T-cell (primary cell): ENCODE data around the gene TLR2. TPM values are rescaled to one million over a fixed set of nuclear protein-coding genes. Genes with fewer than 3 reads are reported as not detected.

Experiments used
- ATAC-seq, 4 experiments: fragments of 200-7000 bp in 3 of 4; fragments of 150-1000 bp in 1 of 4; cut with Tn5 transposase; replicated peaks in 1 of 4; 1 replicate in 3 of 4; 2 replicates in 1 of 4; pipeline ENCODE4 v1.10.0; 2021; ENCODE audit warnings: moderate library complexity in 3 of 4, mild to moderate bottlenecking in 2 of 4, moderate number of reproducible peaks in 1 of 4
- CTCF ChIA-PET, 2 donors: fragments of 300-600 bp; sonication (Branson Sonifier 250); formaldehyde crosslinking; loops; one replicate each; lab custom pipeline; 2022; ENCODE audit warnings: antibody characterized with exemption in 2 of 2; lab: Charles Lee
- POLR2A ChIA-PET, 2 donors: fragments of 300-600 bp; sonication (Branson Sonifier 250); formaldehyde crosslinking; loops; one replicate each; lab custom pipeline; 2022; ENCODE audit warnings: antibody characterized with exemption in 2 of 2; lab: Charles Lee
- DNase-seq, 35 experiments: peaks; one replicate each; pipeline versions ENCODE4 v3.0.0 to v3.0.0-alpha.2; 2013 to 2023
- H3K27ac ChIP-seq: one replicate; pipeline ENCODE4 v1.5.1; 2013; ENCODE audit warnings: low read length
- H3K27me3 ChIP-seq, 2 experiments: replicated peaks in 1 of 2; 1 replicate in 1 of 2; 2 replicates in 1 of 2; pipeline versions ENCODE4 v1.6.1 to v1.7.0; 2013; ENCODE audit warnings: low read length in 1 of 2, mixed read lengths in 1 of 2; ENCODE audit not compliant: control insufficient read depth in 2 of 2, insufficient read depth in 2 of 2; ENCODE audit errors: extremely low read depth in 1 of 2
- H3K36me3 ChIP-seq, 2 donors: 1 replicate in 1 of 2; 2 replicates in 1 of 2; pipeline versions ENCODE4 v1.6.1 to v1.7.0; 2013; ENCODE audit warnings: low read length in 1 of 2; ENCODE audit not compliant: control insufficient read depth in 2 of 2, insufficient read depth in 1 of 2; ENCODE audit errors: extremely low read depth in 1 of 2
- H3K4me1 ChIP-seq, 2 experiments: 1 replicate in 1 of 2; 2 replicates in 1 of 2; pipeline versions ENCODE4 v1.6.1 to v1.7.0; 2013; ENCODE audit warnings: low read length in 2 of 2, mixed read lengths in 1 of 2; ENCODE audit not compliant: insufficient read depth in 2 of 2, control insufficient read depth in 1 of 2; ENCODE audit errors: extremely low read depth in 1 of 2
- H3K4me3 ChIP-seq, 2 donors: 1 replicate in 1 of 2; 2 replicates in 1 of 2; pipeline versions ENCODE4 v1.5.1 to v1.7.0; 2013; ENCODE audit warnings: mild to moderate bottlenecking in 2 of 2, low read length in 1 of 2, moderate library complexity in 1 of 2; ENCODE audit not compliant: control insufficient read depth in 1 of 2; ENCODE audit errors: extremely low read depth in 1 of 2
- H3K9me3 ChIP-seq: 2 replicates; pipeline ENCODE4 v1.7.0; 2013
- H3K27ac Mint-ChIP-seq, 2 donors: one replicate each; pipeline ENCODE4 v1.8.0; 2020 to 2021; ENCODE audit warnings: mild to moderate bottlenecking in 2 of 2, mixed read lengths in 2 of 2
- H3K27me3 Mint-ChIP-seq, 2 donors: one replicate each; pipeline ENCODE4 v1.8.0; 2021 to 2022; ENCODE audit warnings: mixed read lengths in 2 of 2
- H3K36me3 Mint-ChIP-seq: one replicate; pipeline ENCODE4 v1.8.0; 2021; ENCODE audit warnings: mixed read lengths
- H3K4me1 Mint-ChIP-seq, 3 donors: one replicate each; pipeline ENCODE4 v1.8.0; 2020 to 2022; ENCODE audit warnings: mixed read lengths in 3 of 3, mild to moderate bottlenecking in 1 of 3
- H3K4me3 Mint-ChIP-seq, 3 donors: one replicate each; pipeline ENCODE4 v1.8.0; 2020 to 2022; ENCODE audit warnings: mild to moderate bottlenecking in 3 of 3, mixed read lengths in 3 of 3, moderate library complexity in 3 of 3
- H3K9me3 Mint-ChIP-seq, 3 donors: one replicate each; pipeline ENCODE4 v1.8.0; 2020 to 2022; ENCODE audit warnings: mixed read lengths in 3 of 3
- WGBS: methylation state at CpG from one replicate; pipeline ENCODE4 v1.1.5; 2013; ENCODE audit warnings: missing lambda C conversion rate; ENCODE audit not compliant: insufficient coverage; 5-methylcytosine and 5-hydroxymethylcytosine counted together
- total RNA-seq, 35 experiments: library from RNA in 6 of 35; stranded (reverse) in 6 of 35; fragments of 120-200 nt in 1 of 35; gene quantifications; one replicate each; pipeline versions ENCODE4 v1.2.1 to v1.2.4 and lab custom pipeline; 2013 to 2026

Gene TLR2
- 1 to 10 TPM; 1.1 to 2.3 (median 1.9) TPM for total RNA-seq
- total RNA-seq (2013), result 3.0 TPM
- 1.1 to 14.1 (median 3.2) reads per million in 29 experiments for total RNA-seq (lab: John Stamatoyannopoulos, UW)

- peak; percentile 80 to 93 (median 82) for ATAC-seq
- no peak within 1 kb of the TSS for H3K27ac ChIP-seq
Observed at GRCh38 chr4:153684182-153684970, at the start of gene TLR2. Gene TLR2, plus strand, starts transcription at chr4:153684280. Its CDS starts 18,628 bp downstream, at chr4:153702908.

GRCh38 chr4:153634738-153635353 is 49.2 kb upstream of the TLR2 start:
- peaks cover 0 to 4% (median 0%) of the 10 kb centered on the region in 3 donors for H3K4me1 Mint-ChIP-seq
- no peak overlapping the region for H3K4me3 Mint-ChIP-seq
- CTCF ChIA-PET, result interaction anchor here (0.6 to 2.0 kb wide), 11 partner anchors 8 to 290 kb away, joined by 3 to 13 read pairs (median 3); partner anchors contain the start of gene MND1 (in 1 of the 2)
- ATAC-seq, result peak in 2 of 4 experiments; percentile 41 to 44
- Histone ChIP-seq H3K4me3 (no peak overlapping the region), H3K36me3 (peaks cover 11 to 73% of the 10 kb centered on the region in 2 donors), H3K27me3 (no peaks in the 10 kb centered on the region), H3K9me3 (no peaks in the 10 kb centered on the region), H3K4me1 (no peaks in the 10 kb centered on the region), H3K27ac (no peak overlapping the region)
- no peaks in the 10 kb centered on the region for H3K9me3 Mint-ChIP-seq
- POLR2A ChIA-PET, result no interaction called here
- peak overlapping the region in 1 of 2 donors; percentile 34 for H3K27ac Mint-ChIP-seq
- DNase-seq, result peak in 1 of 35 experiments; percentile 44
- no CpG with 5 or more reads among the region's 3 CpGs for WGBS
- H3K27me3 Mint-ChIP-seq, result no peaks in the 10 kb centered on the region
- peaks cover 65% of the 10 kb centered on the region for H3K36me3 Mint-ChIP-seq

More at GRCh38 chr4:153684182-153684970, at the start of gene TLR2:
- POLR2A ChIA-PET, result no interaction called here
- Mint-ChIP-seq H3K4me3 (peak within 1 kb of the TSS; percentile 81 to 88 (median 85)), H3K27ac (peak within 1 kb of the TSS in 1 of 2 donors; percentile 7), H3K9me3 (peaks cover 0 to 22% (median 12%) of the 10 kb centered on the region in 3 donors), H3K27me3 (peaks cover 16 to 23% of the 10 kb centered on the region in 2 donors), H3K36me3 (peaks cover 16% of the 10 kb centered on the region), H3K4me1 (peaks cover 16 to 18% (median 16%) of the 10 kb centered on the region in 3 donors)
- peaks cover 0 to 16% of the 10 kb centered on the region in 2 experiments for H3K4me1 ChIP-seq
- H3K36me3 ChIP-seq, result no peaks in the 10 kb centered on the region
- CTCF ChIA-PET, result interaction anchor here in 1 of 2 donors (1.0 kb wide), 1 partner anchor 50 kb away, joined by 5 read pairs; no protein-coding TSS in a partner anchor
- H3K27me3 ChIP-seq, result peaks cover 0 to 26% of the 10 kb centered on the region in 2 experiments
- WGBS, result under 1% methylated on average over 74 of the region's 75 CpGs
- DNase-seq, result peak; percentile 25 to 78 (median 59)
- H3K4me3 ChIP-seq, result peak within 1 kb of the TSS; percentile 59 to 63
- no peaks in the 10 kb centered on the region for H3K9me3 ChIP-seq

DNA sequence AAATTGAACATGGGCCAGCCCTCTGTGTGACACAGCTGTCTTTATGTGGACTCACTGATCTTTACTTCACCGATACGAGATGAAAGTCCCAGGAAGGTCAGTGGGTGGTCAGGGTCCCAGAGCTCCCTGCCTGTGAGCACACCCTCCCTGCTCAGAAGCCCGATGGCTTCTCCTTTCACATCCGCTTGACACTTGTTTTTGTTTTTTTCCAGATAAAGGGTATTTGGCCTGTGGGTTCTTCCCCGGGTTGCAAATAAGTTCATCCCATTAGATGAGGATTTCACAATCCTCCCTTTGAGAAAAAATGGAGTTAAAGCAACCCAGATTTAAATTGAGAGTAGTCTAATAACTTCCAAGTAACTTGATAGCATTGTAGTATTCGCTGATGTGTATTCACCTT is 48.2 kb upstream of the TLR2 start:
- H3K36me3 Mint-ChIP-seq, result peaks cover 55% of the 10 kb centered on the region
- POLR2A ChIA-PET, result interaction anchor here in 1 of 2 donors (0.7 kb wide), 1 partner anchor 16 kb away, joined by 4 read pairs; no protein-coding TSS in a partner anchor
- ATAC-seq, result no peak
- Histone ChIP-seq H3K4me1 (no peaks in the 10 kb centered on the region), H3K9me3 (no peaks in the 10 kb centered on the region), H3K36me3 (peaks cover 11 to 63% of the 10 kb centered on the region in 2 donors), H3K4me3 (no peak overlapping the region), H3K27me3 (no peaks in the 10 kb centered on the region), H3K27ac (no peak overlapping the region)
- no peaks in the 10 kb centered on the region for H3K9me3 Mint-ChIP-seq
- H3K27ac Mint-ChIP-seq, result no peak overlapping the region
- no peak for DNase-seq
- H3K4me1 Mint-ChIP-seq, result peaks cover 0 to 4% (median 0%) of the 10 kb centered on the region in 3 donors
- no peak overlapping the region for H3K4me3 Mint-ChIP-seq
- CTCF ChIA-PET, result interaction anchor here (1.1 to 2.0 kb wide), 5 partner anchors 7 to 115 kb away, joined by 3 to 12 read pairs (median 3); no protein-coding TSS in a partner anchor
- H3K27me3 Mint-ChIP-seq, result no peaks in the 10 kb centered on the region
- 100% methylated on average over 2 of the region's 6 CpGs for WGBS

GRCh38 chr4:153637201-153637600 is 46.9 kb upstream of the TLR2 start:
- POLR2A ChIA-PET, result interaction anchor here in 1 of 2 donors (0.5 kb wide), 1 partner anchor 17 kb away, joined by 3 read pairs; no protein-coding TSS in a partner anchor
- Mint-ChIP-seq H3K27ac (no peak overlapping the region), H3K4me3 (no peak overlapping the region), H3K4me1 (peaks cover 0 to 7% (median 0%) of the 10 kb centered on the region in 3 donors), H3K27me3 (no peaks in the 10 kb centered on the region), H3K9me3 (no peaks in the 10 kb centered on the region), H3K36me3 (peaks cover 49% of the 10 kb centered on the region)
- no peaks in the 10 kb centered on the region for H3K27me3 ChIP-seq
- H3K4me3 ChIP-seq, result no peak overlapping the region
- ATAC-seq (no peak), DNase-seq (no peak)
- CTCF ChIA-PET, result no interaction called here
- H3K36me3 ChIP-seq, result peaks cover 7 to 50% of the 10 kb centered on the region in 2 donors
- H3K9me3 ChIP-seq, result no peaks in the 10 kb centered on the region
- WGBS, result 80% methylated on average over 1 of the region's 3 CpGs
- H3K27ac ChIP-seq, result no peak overlapping the region
- no peaks in the 10 kb centered on the region for H3K4me1 ChIP-seq

DNA sequence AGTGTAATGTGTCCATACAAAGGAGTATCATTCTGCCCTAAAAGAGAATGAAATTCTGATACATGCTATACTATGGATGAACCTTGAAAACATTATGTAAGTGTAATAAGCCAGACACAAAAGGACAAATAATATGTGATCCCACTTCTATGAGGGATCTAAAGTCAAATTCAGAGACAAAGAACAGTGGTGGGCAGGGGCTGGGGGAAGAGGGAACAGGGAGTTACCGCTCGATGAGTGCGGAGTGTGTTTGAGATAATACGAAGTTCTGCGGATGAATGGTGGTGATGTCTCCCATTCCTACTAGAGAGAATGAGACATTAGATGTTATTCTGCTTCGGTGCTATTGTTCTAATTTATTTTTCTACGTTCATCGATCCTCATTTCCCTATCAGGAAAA is 46.1 kb upstream of the TLR2 start:
- no peaks in the 10 kb centered on the region for H3K9me3 ChIP-seq
- 96% methylated on average over 4 of the region's 8 CpGs for WGBS
- Mint-ChIP-seq H3K27ac (no peak overlapping the region), H3K9me3 (no peaks in the 10 kb centered on the region), H3K4me1 (peaks cover 0 to 9% (median 0%) of the 10 kb centered on the region in 3 donors), H3K27me3 (no peaks in the 10 kb centered on the region), H3K4me3 (no peak overlapping the region), H3K36me3 (peaks cover 41% of the 10 kb centered on the region)
- POLR2A ChIA-PET, result no interaction called here
- peaks cover 7 to 42% of the 10 kb centered on the region in 2 donors for H3K36me3 ChIP-seq
- no peaks in the 10 kb centered on the region for H3K27me3 ChIP-seq
- ATAC-seq, result no peak
- no peak overlapping the region for H3K27ac ChIP-seq
- H3K4me1 ChIP-seq, result peaks cover 0 to under 1% of the 10 kb centered on the region in 2 experiments
- DNase-seq, result no peak
- H3K4me3 ChIP-seq, result no peak overlapping the region
- CTCF ChIA-PET, result no interaction called here

- POLR2A ChIA-PET, result no interaction called here
- H3K27ac Mint-ChIP-seq, result peak overlapping the region in 1 of 2 donors; percentile 22
Observed at GRCh38 chr4:153638999-153639398, 45.1 kb upstream of the TLR2 start.

More at GRCh38 chr4:153638999-153639398, 45.1 kb upstream of the TLR2 start:
- no peaks in the 10 kb centered on the region for H3K27me3 ChIP-seq
- no peaks in the 10 kb centered on the region for H3K9me3 Mint-ChIP-seq
- no peak overlapping the region for H3K27ac ChIP-seq
- H3K4me1 ChIP-seq, result peaks cover 3 to 4% of the 10 kb centered on the region in 2 experiments
- ATAC-seq (no peak), DNase-seq (no peak)
- H3K27me3 Mint-ChIP-seq, result no peaks in the 10 kb centered on the region
- H3K4me1 Mint-ChIP-seq, result peaks cover 2 to 9% (median 4%) of the 10 kb centered on the region in 3 donors
- H3K9me3 ChIP-seq, result no peaks in the 10 kb centered on the region
- H3K36me3 Mint-ChIP-seq, result peaks cover 36% of the 10 kb centered on the region
- WGBS, result no CpG with 5 or more reads among the region's 3 CpGs
- H3K4me3 ChIP-seq, result no peak overlapping the region
- no peak overlapping the region for H3K4me3 Mint-ChIP-seq
- peaks cover 7 to 36% of the 10 kb centered on the region in 2 donors for H3K36me3 ChIP-seq
- CTCF ChIA-PET, result interaction anchor here in 1 of 2 donors (0.7 to 1.1 kb wide), 2 partner anchors 9 to 556 kb away, joined by 6 to 10 read pairs; no protein-coding TSS in a partner anchor
